ENCODE results near the gene TRIM42. TPM values are rescaled to one million over a fixed set of nuclear protein-coding genes. Genes with fewer than 3 reads are reported as not detected.

The TRIM42 gene
- total and polyA plus RNA-seq, 2 of the 8 experiments (the other 6 are each of a cell fraction or from before 2014, with no cell fraction given), result not detected

- Histone ChIP-seq H3K23ac (ENCODE audit: insufficient read length) (no peak overlapping the region), H3K4me3 (ENCODE audit: extremely low read depth in 1 of 4, insufficient read depth in 2 of 4, low read depth in 3 of 4, low read length in 4 of 4) (no peak overlapping the region), H3K9me3 (ENCODE audit: insufficient read depth in 2 of 2, low read depth in 1 of 2, low read length in 1 of 2) (no peaks in the 10 kb centered on the region), H3K56ac (replicated peaks; ENCODE audit: insufficient read length, low read depth, low read length) (no peak overlapping the region), H3K18ac (ENCODE audit: extremely low read depth, low read length) (no peak overlapping the region), H4K20me1 (replicated peaks in 1 of 2; ENCODE audit: control insufficient read depth in 1 of 2, insufficient read depth in 2 of 2, low read length in 2 of 2) (no peaks in the 10 kb centered on the region), H3K4me1 (replicated peaks in 1 of 4; ENCODE audit: control insufficient read depth in 3 of 4, insufficient read depth in 4 of 4, low read length in 3 of 4) (no peaks in the 10 kb centered on the region), H2BK120ac (replicated peaks; ENCODE audit: low read depth, low read length) (no peak overlapping the region), H3K27me3 (replicated peaks in 1 of 4; ENCODE audit: control insufficient read depth in 3 of 4, extremely low read depth in 1 of 4, insufficient read depth in 3 of 4, low read length in 3 of 4) (no peaks in the 10 kb centered on the region), H2BK5ac (ENCODE audit: low read depth, low read length) (no peak overlapping the region), H3K23me2 (ENCODE audit: low read depth, low read length) (no peaks in the 10 kb centered on the region), H3K79me2 (ENCODE audit: control insufficient read depth in 1 of 2, insufficient read depth in 2 of 2, low read length in 2 of 2) (no peaks in the 10 kb centered on the region), H2BK20ac (ENCODE audit: low read length) (no peak overlapping the region), H4K5ac (ENCODE audit: insufficient read length, low read depth, low read length) (no peak overlapping the region), H3K14ac (ENCODE audit: insufficient read length) (no peak overlapping the region), H3K27ac (ENCODE audit: low read depth, low read length) (no peak overlapping the region), H4K8ac (ENCODE audit: extremely low read depth, insufficient read depth, low read length) (no peak overlapping the region), H3K9ac (replicated peaks in 1 of 4; ENCODE audit: extremely low read depth in 1 of 4, low read depth in 3 of 4, low read length in 3 of 4) (no peak overlapping the region), H2BK12ac (ENCODE audit: low read depth, low read length) (no peak overlapping the region), H2AK5ac (ENCODE audit: low read depth, low read length) (no peak overlapping the region), H3K4me2 (ENCODE audit: insufficient read depth in 1 of 2, low read depth in 2 of 2, low read length in 2 of 2) (no peak overlapping the region), H3K79me1 (ENCODE audit: low read depth, low read length) (no peaks in the 10 kb centered on the region), H3K36me3 (ENCODE audit: control insufficient read depth in 2 of 4, insufficient read depth in 4 of 4, low read length in 3 of 4) (no peaks in the 10 kb centered on the region), H2BK15ac (ENCODE audit: low read length) (no peak overlapping the region), H3K4ac (replicated peaks; ENCODE audit: insufficient read length, low read depth, low read length) (no peak overlapping the region), H4K91ac (replicated peaks; ENCODE audit: insufficient read length, low read length) (no peak overlapping the region), H2AFZ (ENCODE audit: low read length) (no peak overlapping the region)
- no peak for TF ChIP-seq CHD1 (IDR thresholded peaks at IDR 0.05; ENCODE audit: low read depth, low read length)
- no peak for TF ChIP-seq ATF3 (IDR thresholded peaks at IDR 0.05; ENCODE audit: insufficient read depth, low read depth, low read length)
- FAIRE-seq (no peak), DNase-seq (ENCODE audit: low read depth in 1 of 2, low spot score in 2 of 2) (no peak)
- ChIA-PET POLR2A (ENCODE audit: partially characterized antibody) (no interaction called here), CTCF (ENCODE audit: partially characterized antibody) (no interaction called here)
- 89% methylated on average over 5 of the region's 5 CpGs; no CpG with 5 or more reads in 1 of the 2 experiments for WGBS, 2 experiments (ENCODE audit: extremely low coverage in 1 of 2, insufficient coverage in 1 of 2, insufficient read length in 1 of 2, insufficient replicate concordance in 2 of 2, low coverage in 1 of 2, low lambda C conversion rate in 2 of 2, missing lambda C conversion rate in 1 of 2)
These were observed 47.5 kb upstream of the TRIM42 start for GRCh38 chr3:140630366-140630765.
